HG02943 (cell line): ENCODE data around the gene WWC1.

Experiments used
- ATAC-seq: cut with Tn5 transposase; IDR thresholded peaks from one replicate; pipeline ENCODE4 v1.9.1; 2021; ENCODE audit warnings: mild to moderate bottlenecking, low read depth, moderate library complexity; ENCODE audit not compliant: unreplicated experiment

WWC1 gene

DNA sequence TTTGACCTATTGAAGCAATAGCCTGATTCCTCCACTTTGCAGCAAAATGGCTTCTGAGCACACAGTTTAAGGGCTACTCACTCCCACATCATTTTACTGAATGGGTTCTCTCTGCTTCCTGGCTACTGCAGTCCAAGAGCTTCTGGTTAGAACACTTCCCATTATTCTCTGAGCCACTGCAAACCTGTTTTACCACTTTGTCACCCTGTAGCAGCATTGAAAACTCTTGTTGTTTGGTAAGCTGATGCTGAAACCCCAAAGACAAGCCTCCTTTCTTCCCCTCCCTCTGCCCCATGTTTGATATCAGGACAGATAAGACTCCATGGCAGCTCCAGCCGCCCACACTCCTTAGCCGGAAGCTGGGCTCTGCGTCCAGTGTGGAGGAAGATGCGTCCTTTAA is 110.4 kb downstream of the WWC1 start:
- no peak for ATAC-seq

DNA sequence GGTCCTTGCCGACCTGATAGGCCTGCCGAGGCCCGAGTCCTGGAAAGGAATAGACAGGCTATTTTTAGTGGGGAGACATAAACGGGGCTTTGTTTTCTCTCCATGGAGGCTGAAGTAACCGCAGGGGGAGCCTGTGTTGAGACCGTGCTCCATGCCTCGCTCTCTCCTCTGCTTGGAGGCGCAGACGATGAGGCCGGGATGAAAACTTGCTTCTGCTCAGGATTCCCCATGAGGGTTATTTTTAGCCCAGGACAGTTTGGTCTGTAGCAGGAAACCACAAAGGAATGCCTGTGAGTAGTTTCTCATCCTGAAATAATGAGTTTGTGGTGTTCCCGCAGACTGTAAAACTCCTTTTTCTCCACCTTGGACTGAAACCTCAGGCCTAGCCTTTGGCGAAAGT is 112.9 kb downstream of the WWC1 start:
- ATAC-seq, result no peak

DNA sequence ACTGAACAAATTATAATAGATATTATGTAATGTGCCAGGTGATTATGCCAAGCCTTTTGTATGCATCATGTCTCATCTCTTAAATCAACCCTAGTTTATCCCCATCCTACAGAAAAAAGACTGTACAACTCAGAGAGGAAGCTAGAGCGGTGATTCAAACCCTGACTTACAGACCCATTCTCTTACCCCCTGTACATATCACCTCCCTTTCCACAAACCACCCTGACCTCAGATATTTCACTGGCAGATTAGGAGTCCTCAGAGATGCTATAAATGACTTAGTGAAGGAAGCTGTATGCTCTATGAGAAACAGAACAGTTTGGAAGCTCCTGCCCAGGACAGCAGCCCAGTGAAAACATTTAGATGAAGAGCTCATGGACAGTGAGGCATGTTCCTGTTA is 115.8 kb downstream of the WWC1 start:
- no peak for ATAC-seq

- ATAC-seq, result no peak
Measured at GRCh38 chr5:168408561-168409305, 117.3 kb downstream of the WWC1 start.

DNA sequence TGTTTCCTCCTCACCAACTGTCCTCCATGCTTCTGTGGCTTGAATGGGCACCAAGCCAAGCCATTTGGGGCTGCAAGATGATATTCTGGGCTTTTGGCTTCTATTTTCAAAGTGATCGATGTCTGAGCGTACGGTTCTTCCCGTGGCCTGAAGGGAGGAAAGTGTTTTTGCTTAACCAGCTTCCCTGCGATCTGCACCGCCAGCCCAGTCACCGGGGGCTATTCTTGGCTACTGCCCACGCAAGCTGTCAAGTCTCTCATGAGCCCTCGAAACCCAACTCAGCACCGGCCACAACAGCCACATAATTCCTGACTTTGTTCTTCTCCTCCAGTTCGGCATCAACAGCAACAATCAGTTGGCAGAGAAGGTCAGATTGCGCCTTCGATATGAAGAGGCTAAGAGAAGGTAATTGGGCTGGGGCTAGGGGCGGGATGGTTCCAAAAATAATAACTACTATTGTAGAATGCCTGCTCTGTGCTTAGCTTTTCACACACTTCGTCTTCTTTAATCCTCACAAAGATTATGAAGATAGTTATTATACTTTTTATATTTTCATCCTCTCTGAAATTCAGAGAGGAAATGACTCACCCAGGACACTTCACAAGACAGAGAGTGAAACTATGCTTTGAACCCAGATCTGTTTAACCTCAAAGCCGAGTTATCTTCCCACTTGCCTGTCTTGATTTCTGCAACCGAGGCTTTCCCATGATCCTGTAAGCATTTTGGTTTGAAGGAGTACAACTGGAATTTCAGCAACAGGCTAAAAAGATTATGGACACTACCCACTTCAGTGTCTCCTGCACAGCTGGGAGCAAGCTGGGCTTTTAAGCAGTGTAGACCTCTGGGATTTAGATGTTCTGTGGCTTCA is 118.4 kb downstream of the WWC1 start:
- no peak for ATAC-seq

- no peak for ATAC-seq
Measured at GRCh38 chr5:168411871-168412270, 120.4 kb downstream of the WWC1 start.

- ATAC-seq, result no peak
Measured at GRCh38 chr5:168413062-168413461, 121.6 kb downstream of the WWC1 start.

- no peak for ATAC-seq
Measured at GRCh38 chr5:168413596-168413995, 122.2 kb downstream of the WWC1 start.

GRCh38 chr5:168415401-168415800 is 124.0 kb downstream of the WWC1 start:
- no peak for ATAC-seq

- ATAC-seq, result no peak
Measured at GRCh38 chr5:168415971-168416370, 124.5 kb downstream of the WWC1 start.

GRCh38 chr5:168417731-168418429 is 126.4 kb downstream of the WWC1 start:
- no peak for ATAC-seq

GRCh38 chr5:168420461-168420860 is 129.0 kb downstream of the WWC1 start:
- no peak for ATAC-seq

GRCh38 chr5:168422431-168422830 is 131.0 kb downstream of the WWC1 start:
- no peak for ATAC-seq

DNA sequence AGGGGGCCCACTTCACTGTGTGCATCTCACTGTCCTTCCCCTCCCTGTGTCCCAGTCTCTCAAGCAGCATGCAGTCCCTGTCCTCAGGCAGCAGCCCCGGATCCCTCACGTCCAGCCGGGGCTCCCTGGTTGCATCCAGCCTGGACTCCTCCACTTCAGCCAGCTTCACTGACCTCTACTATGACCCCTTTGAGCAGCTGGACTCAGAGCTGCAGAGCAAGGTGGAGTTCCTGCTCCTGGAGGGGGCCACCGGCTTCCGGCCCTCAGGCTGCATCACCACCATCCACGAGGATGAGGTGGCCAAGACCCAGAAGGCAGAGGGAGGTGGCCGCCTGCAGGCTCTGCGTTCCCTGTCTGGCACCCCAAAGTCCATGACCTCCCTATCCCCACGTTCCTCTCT is 132.0 kb downstream of the WWC1 start:
- ATAC-seq, result no peak

DNA sequence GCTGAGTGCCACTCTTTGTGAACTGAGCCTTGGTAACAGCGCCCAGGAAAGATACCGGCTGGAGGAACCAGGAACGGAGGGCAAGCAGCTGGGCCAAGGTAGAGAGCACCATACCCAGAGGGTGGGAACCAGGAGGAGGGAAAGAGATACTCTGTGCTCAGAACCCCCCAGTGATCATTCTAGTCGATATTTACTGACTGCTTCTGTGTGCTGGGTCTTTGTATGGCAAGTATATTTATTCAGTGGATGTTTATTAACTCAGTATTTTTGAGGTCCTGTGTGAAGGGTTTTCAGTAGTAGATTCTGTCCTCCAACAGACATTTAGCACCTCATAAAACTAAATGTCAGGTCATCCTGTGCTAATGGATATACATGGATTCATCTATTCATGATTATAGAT is 132.5 kb downstream of the WWC1 start:
- no peak for ATAC-seq

- no peak for ATAC-seq
Measured at GRCh38 chr5:168424594-168425323, 133.3 kb downstream of the WWC1 start.

GRCh38 chr5:168426007-168426863 is 134.8 kb downstream of the WWC1 start:
- no peak for ATAC-seq

- no peak for ATAC-seq
Measured at GRCh38 chr5:168426864-168427172, 135.4 kb downstream of the WWC1 start.

DNA sequence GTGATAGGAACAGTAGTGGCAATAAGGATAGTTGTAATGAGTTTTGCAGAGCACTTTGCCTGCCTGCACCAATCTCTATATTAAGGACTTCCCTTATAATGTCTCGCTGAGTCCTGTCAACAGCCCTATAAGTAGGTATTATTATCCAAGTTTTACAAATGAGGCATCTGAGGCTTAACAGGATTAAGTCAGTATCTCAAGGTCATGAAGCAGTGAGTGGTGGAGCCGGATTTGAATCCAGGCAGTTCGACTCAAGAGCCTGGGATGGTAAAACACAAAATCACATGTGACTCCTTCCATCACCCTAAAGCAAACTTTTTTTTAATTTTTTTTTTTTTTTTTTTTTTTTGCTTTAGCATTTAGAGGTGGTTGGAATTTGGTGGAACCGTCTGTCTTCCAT is 135.8 kb downstream of the WWC1 start:
- ATAC-seq, result no peak

DNA sequence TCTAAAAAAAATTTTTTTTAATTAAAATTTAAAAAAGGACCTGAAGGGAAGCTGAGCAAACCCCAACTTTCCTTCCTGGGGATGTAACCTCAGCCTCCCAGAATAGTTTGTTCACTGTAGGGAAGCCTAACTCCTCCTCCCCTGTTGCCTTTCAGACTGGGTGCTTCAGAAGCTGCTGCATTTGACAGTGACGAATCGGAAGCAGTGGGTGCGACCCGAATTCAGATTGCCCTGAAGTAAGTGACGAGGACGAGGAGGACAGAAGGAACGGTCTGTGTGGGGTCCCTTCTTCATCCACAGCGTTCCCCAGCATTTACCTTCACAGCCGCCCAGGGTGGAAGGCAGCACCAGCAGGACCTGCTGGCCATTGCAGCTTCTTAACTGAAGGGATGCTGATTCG is 137.1 kb downstream of the WWC1 start:
- ATAC-seq, result no peak
